ENCODE data around the gene PC. TPM values are rescaled to one million over a fixed set of nuclear protein-coding genes. Genes with fewer than 3 reads are reported as not detected.

PC gene
- total RNA-seq, 2 donors from 2014 or later: 8.0 to 12.7 TPM

DNA sequence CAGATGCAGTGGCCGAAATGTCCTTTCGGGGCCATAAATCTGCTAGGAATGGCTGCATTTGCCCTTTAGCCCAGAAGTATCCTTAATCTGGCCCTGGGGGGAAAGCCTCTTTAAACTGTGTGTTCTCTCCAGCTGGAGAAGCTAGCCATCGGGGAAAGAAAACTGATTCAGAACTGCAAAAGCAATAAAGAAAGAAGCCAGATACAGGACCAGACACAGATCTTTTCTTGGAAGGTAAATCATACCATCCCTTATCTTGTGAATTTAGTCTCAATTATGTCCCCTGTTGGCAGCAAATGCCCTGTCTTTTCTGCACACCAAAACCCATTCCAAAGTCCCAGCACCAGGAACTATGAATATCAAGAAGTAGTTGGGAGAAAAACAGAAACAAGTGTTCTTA lies 25.6 kb downstream of the PC start:
- no peak for ATAC-seq (ENCODE audit: insufficient number of reproducible peaks, low FRiP score, low read depth)
- TF ChIP-seq, protein P1, sequence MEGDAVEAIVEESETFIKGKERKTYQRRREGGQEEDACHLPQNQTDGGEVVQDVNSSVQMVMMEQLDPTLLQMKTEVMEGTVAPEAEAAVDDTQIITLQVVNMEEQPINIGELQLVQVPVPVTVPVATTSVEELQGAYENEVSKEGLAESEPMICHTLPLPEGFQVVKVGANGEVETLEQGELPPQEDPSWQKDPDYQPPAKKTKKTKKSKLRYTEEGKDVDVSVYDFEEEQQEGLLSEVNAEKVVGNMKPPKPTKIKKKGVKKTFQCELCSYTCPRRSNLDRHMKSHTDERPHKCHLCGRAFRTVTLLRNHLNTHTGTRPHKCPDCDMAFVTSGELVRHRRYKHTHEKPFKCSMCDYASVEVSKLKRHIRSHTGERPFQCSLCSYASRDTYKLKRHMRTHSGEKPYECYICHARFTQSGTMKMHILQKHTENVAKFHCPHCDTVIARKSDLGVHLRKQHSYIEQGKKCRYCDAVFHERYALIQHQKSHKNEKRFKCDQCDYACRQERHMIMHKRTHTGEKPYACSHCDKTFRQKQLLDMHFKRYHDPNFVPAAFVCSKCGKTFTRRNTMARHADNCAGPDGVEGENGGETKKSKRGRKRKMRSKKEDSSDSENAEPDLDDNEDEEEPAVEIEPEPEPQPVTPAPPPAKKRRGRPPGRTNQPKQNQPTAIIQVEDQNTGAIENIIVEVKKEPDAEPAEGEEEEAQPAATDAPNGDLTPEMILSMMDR (IDR thresholded peaks at IDR 0.05): no peak

DNA sequence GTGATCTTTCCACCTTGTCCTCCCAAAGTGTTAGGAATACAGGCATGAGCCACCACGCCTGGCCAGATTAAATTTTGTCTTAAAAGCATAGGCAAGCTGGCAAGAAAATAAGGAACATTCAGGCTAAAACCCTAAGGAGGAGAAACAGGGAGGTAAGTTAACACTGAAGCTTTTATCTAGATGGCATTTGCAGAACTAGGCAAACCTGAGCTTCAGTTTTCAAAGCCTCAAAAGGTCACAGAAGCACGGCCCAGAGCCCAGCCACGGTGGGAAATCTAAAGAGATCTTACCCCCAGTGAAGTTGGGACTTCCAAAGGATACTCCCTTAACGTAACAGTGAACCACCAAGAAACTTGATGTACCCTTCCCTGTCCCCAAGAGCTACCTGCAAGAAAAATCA lies 28.4 kb downstream of the PC start:
- no peak for ATAC-seq (ENCODE audit: insufficient number of reproducible peaks, low FRiP score, low read depth)
- TF ChIP-seq, protein P1 (IDR thresholded peaks at IDR 0.05): no peak

More for the DNA sequence above, 25.6 kb downstream of the PC start:
- no peaks in the 10 kb centered on the region for H3K4me1 ChIP-seq (ENCODE audit: control insufficient read depth in 1 of 2, low read depth in 2 of 2)
- no peaks in the 10 kb centered on the region for H3K27me3 ChIP-seq (replicated peaks; ENCODE audit: insufficient read depth)
- H3K4me3 ChIP-seq: no peak overlapping the region
- no peaks in the 10 kb centered on the region for H3K9me3 ChIP-seq
- no peaks in the 10 kb centered on the region for H3K36me3 ChIP-seq
- no peak for DNase-seq (ENCODE audit: low spot score)
- H3K27ac ChIP-seq: no peak overlapping the region

DNA sequence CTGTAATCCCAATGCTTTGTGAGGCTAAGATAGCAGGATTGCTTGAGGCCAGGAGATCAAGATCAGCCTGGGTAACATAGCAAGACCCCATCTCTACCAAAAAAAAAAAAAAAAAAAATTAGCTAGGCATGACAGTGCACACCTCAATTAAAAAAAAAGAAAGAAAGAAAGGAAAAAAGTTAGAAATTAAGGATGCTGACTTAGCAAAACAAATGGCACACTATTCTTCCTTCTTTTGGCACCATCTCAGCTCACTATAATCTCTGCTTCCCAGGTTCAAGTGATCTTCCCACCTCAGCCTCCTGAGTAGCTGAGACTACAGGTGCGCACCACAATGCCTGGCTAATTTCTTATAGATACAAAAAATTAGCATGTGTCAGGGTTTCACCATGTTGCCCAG lies 33.9 kb downstream of the PC start:
- Histone ChIP-seq H3K36me3 (no peaks in the 10 kb centered on the region), H3K27ac (no peak overlapping the region), H3K4me3 (no peak overlapping the region), H3K4me1 (ENCODE audit: control insufficient read depth in 1 of 2, low read depth in 2 of 2) (no peaks in the 10 kb centered on the region), H3K9me3 (no peaks in the 10 kb centered on the region), H3K27me3 (replicated peaks; ENCODE audit: insufficient read depth) (no peaks in the 10 kb centered on the region)
- TF ChIP-seq, protein P1 (IDR thresholded peaks at IDR 0.05): no peak
- no peak for DNase-seq (ENCODE audit: low spot score)
- no peak for ATAC-seq (ENCODE audit: insufficient number of reproducible peaks, low FRiP score, low read depth)

More for the DNA sequence above, 28.4 kb downstream of the PC start:
- no peaks in the 10 kb centered on the region for H3K4me1 ChIP-seq (ENCODE audit: control insufficient read depth in 1 of 2, low read depth in 2 of 2)
- H3K27me3 ChIP-seq (replicated peaks; ENCODE audit: insufficient read depth): no peaks in the 10 kb centered on the region
- H3K36me3 ChIP-seq: no peaks in the 10 kb centered on the region
- DNase-seq (ENCODE audit: low spot score): no peak
- no peak overlapping the region for H3K4me3 ChIP-seq
- H3K9me3 ChIP-seq: no peaks in the 10 kb centered on the region
- H3K27ac ChIP-seq: no peak overlapping the region

DNA sequence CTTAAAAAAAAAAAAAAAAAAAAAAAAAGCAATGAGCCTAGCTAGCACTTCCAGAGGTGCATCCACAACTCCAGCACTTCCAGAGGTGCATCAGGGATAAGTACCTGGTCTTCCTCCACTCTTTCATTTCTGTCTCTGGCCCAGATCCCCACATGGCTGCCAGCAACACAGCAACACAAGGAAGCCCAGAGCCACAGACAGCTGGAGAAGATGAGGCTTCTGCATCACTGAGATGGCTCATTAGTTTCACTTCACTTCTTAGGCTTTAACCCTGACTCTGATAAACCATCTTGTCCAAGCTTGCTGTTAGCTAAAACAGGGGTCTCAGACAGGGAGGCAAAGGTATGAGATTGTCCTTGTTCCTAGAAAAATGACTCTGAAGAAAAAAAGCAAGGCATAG lies 35.6 kb downstream of the PC start:
- no peaks in the 10 kb centered on the region for H3K4me1 ChIP-seq (ENCODE audit: control insufficient read depth in 1 of 2, low read depth in 2 of 2)
- TF ChIP-seq, protein P1 (IDR thresholded peaks at IDR 0.05): no peak
- H3K4me3 ChIP-seq: no peak overlapping the region
- no peaks in the 10 kb centered on the region for H3K36me3 ChIP-seq
- no peak overlapping the region for H3K27ac ChIP-seq
- ATAC-seq (ENCODE audit: insufficient number of reproducible peaks, low FRiP score, low read depth): no peak
- H3K27me3 ChIP-seq (replicated peaks; ENCODE audit: insufficient read depth): no peaks in the 10 kb centered on the region
- no peak for DNase-seq (ENCODE audit: low spot score)
- H3K9me3 ChIP-seq: no peaks in the 10 kb centered on the region

DNA sequence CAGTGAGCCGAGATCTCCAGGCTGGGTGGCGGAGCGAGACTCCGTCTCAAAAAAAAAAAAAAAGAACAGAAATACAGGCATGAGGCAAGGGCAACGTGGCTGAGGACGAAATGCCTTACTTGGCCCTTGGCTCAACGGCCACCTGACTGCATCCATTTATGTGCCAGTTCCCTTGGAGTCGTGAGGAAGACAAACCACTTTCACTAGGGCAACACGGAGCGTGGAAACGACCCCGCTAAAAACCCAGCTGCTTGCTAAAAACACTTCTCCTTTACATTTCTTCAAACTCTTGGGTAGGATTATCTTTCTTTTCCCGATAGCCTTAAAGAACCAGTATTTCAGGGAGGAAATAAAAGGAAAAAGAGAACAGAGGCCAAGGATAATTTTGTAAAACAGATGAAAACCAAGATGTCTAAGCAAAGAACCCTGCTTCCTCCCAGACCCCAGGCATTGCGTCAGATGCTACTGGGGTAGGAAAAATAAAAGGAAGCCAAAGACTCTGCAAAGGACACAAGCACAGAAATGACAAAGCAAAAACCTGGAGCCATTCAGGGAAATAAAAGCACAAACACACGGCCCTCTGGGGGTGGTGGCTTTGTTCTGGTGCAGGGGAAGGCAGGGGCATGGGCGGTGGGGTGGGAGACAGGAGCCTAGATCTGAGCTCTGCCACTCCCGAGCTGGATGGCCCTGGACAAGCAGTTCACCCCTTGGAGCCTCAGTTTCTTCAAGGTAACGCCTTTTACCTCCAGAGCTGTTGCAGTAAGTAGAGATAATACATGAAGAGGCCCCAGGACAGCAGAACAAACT lies 37.0 kb downstream of the PC start:
- no peaks in the 10 kb centered on the region for H3K9me3 ChIP-seq
- H3K4me1 ChIP-seq (ENCODE audit: control insufficient read depth in 1 of 2, low read depth in 2 of 2): no peaks in the 10 kb centered on the region
- no peak overlapping the region for H3K4me3 ChIP-seq
- no peaks in the 10 kb centered on the region for H3K36me3 ChIP-seq
- DNase-seq (ENCODE audit: low spot score): no peak
- TF ChIP-seq, protein P1 (IDR thresholded peaks at IDR 0.05): no peak
- ATAC-seq (ENCODE audit: insufficient number of reproducible peaks, low FRiP score, low read depth): no peak
- H3K27ac ChIP-seq: peak overlapping the region in 1 of 2 donors; percentile 7
- H3K27me3 ChIP-seq (replicated peaks; ENCODE audit: insufficient read depth): no peaks in the 10 kb centered on the region

Data from thoracic aorta (tissue), 2 donors.